Smooth muscle cell (in vitro differentiated cells): Measurements from ENCODE around the gene PSEN2. TPM values are rescaled to one million over a fixed set of nuclear protein-coding genes. Genes with fewer than 3 reads are reported as not detected.

Experiments
- DNase-seq: peaks from one replicate; lab custom pipeline; 2025; ENCODE audit not compliant: unreplicated experiment; lab: John Stamatoyannopoulos, UW
- H2AFZ ChIP-seq: fragments of 200-600 bp; sonication (generic); 2 replicates; pipeline ENCODE4 v1.6.0; 2016; ENCODE audit warnings: antibody characterized with exemption, low read depth, mild to moderate bottlenecking
- H3F3A ChIP-seq: fragments of 200-600 bp; sonication (generic); 2 replicates; pipeline ENCODE4 v1.6.0; 2017; ENCODE audit warnings: antibody characterized with exemption, low read depth
- H3K27ac ChIP-seq: fragments of 200-600 bp; sonication (generic); 2 replicates; pipeline ENCODE4 v1.5.1; 2016; ENCODE audit warnings: low read depth, mild to moderate bottlenecking
- H3K27me3 ChIP-seq: fragments of 200-600 bp; sonication (generic); 2 replicates; pipeline ENCODE4 v1.6.1; 2016; ENCODE audit warnings: low read depth, mild to moderate bottlenecking
- H3K36me3 ChIP-seq: fragments of 200-600 bp; sonication (generic); 2 replicates; pipeline ENCODE4 v1.5.1; 2016; ENCODE audit warnings: low read depth
- H3K4me1 ChIP-seq: fragments of 200-600 bp; sonication (generic); 2 replicates; pipeline ENCODE4 v1.5.1; 2016; ENCODE audit warnings: low read depth
- H3K4me2 ChIP-seq: fragments of 200-600 bp; sonication (generic); 2 replicates; pipeline ENCODE4 v1.6.0; 2016; ENCODE audit warnings: mild to moderate bottlenecking
- H3K4me3 ChIP-seq: fragments of 200-600 bp; sonication (generic); 2 replicates; pipeline ENCODE4 v1.5.1; 2016; ENCODE audit warnings: mild to moderate bottlenecking
- H3K79me2 ChIP-seq: fragments of 200-600 bp; sonication (generic); 2 replicates; pipeline ENCODE4 v1.6.0; 2016; ENCODE audit warnings: low read depth, mild to moderate bottlenecking
- H3K9ac ChIP-seq: fragments of 200-600 bp; sonication (generic); 2 replicates; pipeline ENCODE4 v1.6.0; 2016; ENCODE audit warnings: low read depth
- H3K9me3 ChIP-seq: fragments of 200-600 bp; sonication (generic); replicated peaks from 2 replicates; pipeline ENCODE4 v1.5.1; 2016; ENCODE audit warnings: low read depth
- H4K20me1 ChIP-seq: fragments of 200-600 bp; sonication (generic); 2 replicates; pipeline ENCODE4 v1.6.0; 2016; ENCODE audit warnings: low read depth
- CTCF ChIP-seq: fragments of 200-600 bp; sonication (generic); IDR thresholded peaks from 2 replicates; pipeline ENCODE4 v1.5.1; 2017; ENCODE audit warnings: borderline replicate concordance, mild to moderate bottlenecking, antibody characterized with exemption; ENCODE audit not compliant: insufficient read depth, poor library complexity, severe bottlenecking
- WGBS: methylation state at CpG from one replicate; pipeline ENCODE4 v1.1.7; 2016; ENCODE audit warnings: low lambda C conversion rate; 5-methylcytosine and 5-hydroxymethylcytosine counted together
- polyA plus RNA-seq: library from polyadenylated mRNA; unstranded; fragments of >200 nt; fragmentation: Nextera tagmentation; extraction: Ambion mirVana; gene quantifications from 2 replicates; pipeline ENCODE4 v1.2.1, GENCODE V29; 2016
- total RNA-seq: library from RNA; depleted of rRNA; stranded (reverse); fragments of >200 nt; gene quantifications from 2 replicates; pipeline ENCODE4 v1.2.3, GENCODE V29; 2014

PSEN2 gene
- total and polyA plus RNA-seq, 2 experiments from 2014 or later = 3.5 to 5.7 TPM

GRCh38 chr1:226826479-226827261 lies 43.7 kb upstream of the PSEN2 start:
- no peak for TF ChIP-seq CTCF
- Histone ChIP-seq H3K27me3 (no peaks in the 10 kb centered on the region), H3K27ac (peak overlapping the region; percentile 71), H3K4me3 (no peak overlapping the region), H3F3A (peaks cover 19% of the 10 kb centered on the region), H3K4me1 (peaks cover 3% of the 10 kb centered on the region), H3K36me3 (no peaks in the 10 kb centered on the region), H3K9ac (no peak overlapping the region), H4K20me1 (no peaks in the 10 kb centered on the region), H3K79me2 (no peaks in the 10 kb centered on the region), H3K9me3 (no peaks in the 10 kb centered on the region), H2AFZ (peak overlapping the region; percentile 83), H3K4me2 (no peak overlapping the region)
- DNase-seq = no peak
- 86% methylated on average over 19 of the region's 19 CpGs for WGBS

- no peaks in the 10 kb centered on the region for H3K36me3 ChIP-seq
- no peak overlapping the region for H3K4me3 ChIP-seq
- no peak for DNase-seq
- peaks cover 13% of the 10 kb centered on the region for H3F3A ChIP-seq
- H3K27ac ChIP-seq = peak overlapping the region; percentile 71
- no peaks in the 10 kb centered on the region for H4K20me1 ChIP-seq
- H3K4me2 ChIP-seq = peak overlapping the region; percentile 52
- 47% methylated on average over 11 of the region's 11 CpGs for WGBS
- H3K79me2 ChIP-seq = no peaks in the 10 kb centered on the region
- no peak for TF ChIP-seq CTCF
- H2AFZ ChIP-seq = peak overlapping the region; percentile 83
- no peaks in the 10 kb centered on the region for H3K27me3 ChIP-seq
- no peaks in the 10 kb centered on the region for H3K9me3 ChIP-seq
- H3K9ac ChIP-seq = peak overlapping the region; percentile 46
- no peaks in the 10 kb centered on the region for H3K4me1 ChIP-seq
These were observed 43.0 kb upstream of the PSEN2 start for GRCh38 chr1:226827458-226827857.

- no peaks in the 10 kb centered on the region for H3K79me2 ChIP-seq
- peak overlapping the region; percentile 52 for H3K4me2 ChIP-seq
- H3K9ac ChIP-seq = peak overlapping the region; percentile 46
- no peaks in the 10 kb centered on the region for H3K36me3 ChIP-seq
- DNase-seq = peak; percentile 83
- H3K27ac ChIP-seq = peak overlapping the region; percentile 71
- no peaks in the 10 kb centered on the region for H4K20me1 ChIP-seq
- peak; percentile 92 for TF ChIP-seq CTCF
- 6% methylated on average over 19 of the region's 19 CpGs for WGBS
- H3F3A ChIP-seq = peaks cover 7% of the 10 kb centered on the region
- peak overlapping the region; percentile 83 for H2AFZ ChIP-seq
- H3K4me1 ChIP-seq = no peaks in the 10 kb centered on the region
- no peak overlapping the region for H3K4me3 ChIP-seq
- H3K9me3 ChIP-seq = no peaks in the 10 kb centered on the region
- no peaks in the 10 kb centered on the region for H3K27me3 ChIP-seq
These were observed 42.4 kb upstream of the PSEN2 start for GRCh38 chr1:226827968-226828513.
